IPS-18a (cell line): ENCODE results near the gene URM1.
"Not testable (repeated sequence)": the region's sequence is repeated elsewhere in the genome, so short reads cannot be mapped to it uniquely, and the experiment has no call there.

ENCODE experiments used
- H3K27ac ChIP-seq: one replicate; pipeline ENCODE4 v1.5.1; 2013; ENCODE audit warnings: low read length
- H3K27me3 ChIP-seq: one replicate; pipeline ENCODE4 v1.6.1; 2013; ENCODE audit warnings: mild to moderate bottlenecking, low read length; ENCODE audit not compliant: control insufficient read depth, insufficient read depth
- H3K36me3 ChIP-seq: one replicate; pipeline ENCODE4 v1.6.1; 2013; ENCODE audit warnings: low read depth, low read length; ENCODE audit not compliant: control insufficient read depth
- H3K4me1 ChIP-seq: one replicate; pipeline ENCODE4 v1.6.1; 2013; ENCODE audit warnings: low read depth, low read length; ENCODE audit not compliant: control insufficient read depth
- H3K4me3 ChIP-seq: one replicate; pipeline ENCODE4 v1.5.1; 2013; ENCODE audit warnings: low read length
- H3K9ac ChIP-seq: one replicate; pipeline ENCODE4 v1.6.1; 2013; ENCODE audit warnings: mild to moderate bottlenecking, low read length, moderate library complexity
- H3K9me3 ChIP-seq: one replicate; pipeline ENCODE4 v1.6.1; 2013; ENCODE audit warnings: low read depth, low read length; ENCODE audit not compliant: control insufficient read depth

URM1 gene

DNA sequence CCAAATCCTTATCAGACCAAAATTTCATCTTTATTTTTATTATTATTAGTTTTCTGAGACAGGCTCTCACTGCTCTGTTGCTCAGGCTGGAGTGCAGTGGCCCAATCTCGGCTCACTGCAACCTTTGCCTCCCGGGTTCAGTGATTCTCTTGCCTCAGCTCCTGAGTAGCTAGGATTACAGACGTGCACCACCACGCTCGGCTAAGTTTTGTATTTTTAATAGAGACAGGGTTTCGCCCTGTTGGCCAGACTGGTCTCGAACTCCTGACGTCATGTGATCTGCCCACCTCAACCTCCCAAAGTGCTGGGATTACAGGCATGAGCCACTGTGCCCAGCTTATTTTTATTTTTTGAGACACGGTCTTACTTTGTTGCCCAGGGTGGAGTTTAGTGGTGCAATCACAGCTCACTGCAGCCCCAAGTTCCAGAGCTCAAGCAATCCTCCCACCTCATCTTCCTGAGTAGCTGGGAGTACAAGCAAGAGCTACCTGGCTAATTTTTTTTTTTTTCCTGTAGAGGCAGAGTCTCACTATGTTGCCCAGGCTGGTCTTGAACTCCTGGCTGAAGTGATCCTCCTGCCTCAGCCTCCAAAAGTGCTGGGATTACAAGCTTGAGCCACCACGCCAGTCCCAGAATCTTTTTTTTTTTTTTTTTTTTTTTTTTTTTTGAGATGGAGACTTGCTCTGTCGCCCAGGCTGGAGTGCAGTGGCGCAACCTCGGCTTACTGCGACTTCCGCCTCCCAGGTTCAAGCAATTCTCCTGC, 32.1 kb upstream of the URM1 start:
- H3K4me3 ChIP-seq, H3K36me3 ChIP-seq, H3K4me1 ChIP-seq, H3K27ac ChIP-seq, H3K9ac ChIP-seq, H3K27me3 ChIP-seq, H3K9me3 ChIP-seq: not testable (repeated sequence)

DNA sequence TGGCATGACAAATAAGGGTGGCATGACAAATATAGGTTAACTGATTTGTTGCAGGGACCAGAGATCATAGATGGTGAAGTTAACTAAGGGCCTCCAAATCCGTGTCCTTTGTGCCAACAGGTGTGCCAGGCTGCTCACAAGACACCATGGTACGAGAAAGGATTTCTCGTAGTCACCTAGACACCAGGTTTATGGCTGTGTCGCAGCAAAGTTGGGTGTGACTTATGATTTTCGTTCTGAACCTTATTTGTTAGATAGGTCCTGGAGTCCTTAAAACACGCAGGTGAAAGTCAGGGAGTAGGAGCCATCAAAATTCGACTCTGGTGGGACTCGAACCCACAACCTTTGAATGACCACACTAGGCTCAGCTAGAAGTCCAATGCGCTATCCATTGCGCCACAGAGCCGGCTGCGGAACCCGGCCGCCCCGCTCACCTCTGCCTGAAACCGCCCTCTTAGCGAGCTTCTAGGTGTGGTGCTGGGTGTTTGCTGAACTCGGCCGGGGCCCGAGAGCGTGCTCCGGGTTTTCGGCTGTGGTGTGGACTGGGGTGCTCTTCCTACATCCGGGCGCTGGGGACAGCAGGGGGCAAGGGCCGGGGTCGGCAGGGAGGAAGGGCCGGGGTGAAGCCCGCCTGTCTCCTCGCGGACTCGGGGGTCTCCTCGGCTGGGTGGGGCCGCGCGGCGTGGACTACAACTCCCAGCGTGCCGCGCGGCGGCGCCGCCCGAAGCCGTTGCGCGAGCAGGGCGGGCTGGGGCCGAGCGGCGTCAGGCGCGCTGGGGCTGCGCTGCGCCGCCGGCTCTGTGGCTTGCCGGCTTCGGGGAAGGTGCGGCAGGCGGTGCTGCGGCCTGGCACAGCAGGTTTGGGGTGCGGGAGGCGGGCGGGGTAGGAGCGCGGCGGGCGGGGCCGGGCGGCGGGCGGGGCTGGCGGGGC, 31.1 kb upstream of the URM1 start, which contains the start of gene SLC27A4:
Gene SLC27A4, plus strand, starts transcription at position 767 of the 930 bp plus-strand sequence. CDS start 2,606 bp downstream, outside the sequence.
- Histone ChIP-seq H3K27ac (no peak within 1 kb of the TSS), H3K27me3 (no peaks in the 10 kb centered on the region), H3K9ac (peak within 1 kb of the TSS; percentile 29), H3K9me3 (no peaks in the 10 kb centered on the region), H3K4me3 (peak within 1 kb of the TSS; percentile 72), H3K4me1 (no peaks in the 10 kb centered on the region), H3K36me3 (peaks cover 8% of the 10 kb centered on the region)

DNA sequence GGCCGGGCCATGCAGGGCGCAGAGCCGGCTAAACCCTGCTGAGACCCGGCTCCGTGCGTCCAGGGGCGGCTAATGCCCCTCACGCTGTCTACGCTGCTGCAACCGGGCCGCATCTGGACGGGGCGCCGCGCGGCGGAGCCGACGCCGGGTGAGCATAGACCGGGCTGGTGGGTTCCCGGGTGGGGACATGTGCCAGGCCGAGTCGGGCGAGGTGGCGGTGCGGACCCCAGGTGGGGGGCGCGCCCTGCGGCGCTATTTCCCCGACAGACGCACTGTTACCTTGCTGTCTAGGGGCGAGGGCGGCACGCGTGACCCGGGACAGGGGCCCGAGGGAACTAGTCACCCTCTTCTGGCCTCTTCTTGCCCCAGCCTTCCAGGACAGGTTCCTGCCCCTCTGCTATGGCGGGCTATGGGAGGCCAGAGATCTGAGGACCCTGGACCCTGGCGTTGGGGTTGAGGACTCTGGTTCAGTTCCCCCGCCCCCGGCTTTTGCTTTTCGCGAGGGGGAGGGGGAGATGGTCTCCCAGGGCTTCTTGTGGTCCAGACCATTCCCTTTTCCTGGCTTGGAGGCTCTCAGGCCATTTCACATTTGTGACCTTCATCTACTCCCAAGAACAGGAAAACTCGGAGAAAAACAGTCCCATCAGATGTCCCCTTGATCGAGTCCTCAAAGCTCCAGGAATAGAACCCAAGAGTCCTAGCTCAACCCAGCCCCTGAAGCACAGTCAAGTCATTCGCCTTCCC, 30.3 kb upstream of the URM1 start:
- Histone ChIP-seq H3K27me3 (no peaks in the 10 kb centered on the region), H3K4me1 (no peaks in the 10 kb centered on the region), H3K9ac (peak overlapping the region; percentile 23), H3K27ac (no peak overlapping the region), H3K4me3 (peak overlapping the region; percentile 69), H3K9me3 (no peaks in the 10 kb centered on the region), H3K36me3 (peaks cover 8% of the 10 kb centered on the region)

DNA sequence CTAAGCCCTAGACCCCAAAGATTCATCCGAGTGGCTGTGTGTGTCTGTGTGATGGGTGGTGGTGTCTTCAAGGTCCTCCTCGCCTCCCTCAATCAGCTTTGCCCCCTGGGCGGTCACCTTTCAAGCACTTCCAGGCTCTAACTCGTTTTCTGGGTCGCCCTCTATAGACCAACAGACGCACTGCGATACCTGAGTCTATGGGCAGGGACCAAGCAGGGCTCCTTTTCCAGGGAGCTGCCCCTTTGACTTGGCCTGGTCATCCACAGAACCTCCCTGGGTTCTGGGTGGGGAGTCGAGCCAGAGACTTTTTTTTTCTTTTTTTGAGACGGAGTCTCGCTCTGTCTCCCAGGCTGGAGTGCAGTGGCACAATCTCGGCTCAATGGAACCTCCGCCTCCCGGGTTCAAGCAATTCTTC, 29.7 kb upstream of the URM1 start:
- Histone ChIP-seq H3K9ac (no peak overlapping the region), H3K27ac (no peak overlapping the region), H3K9me3 (no peaks in the 10 kb centered on the region), H3K4me3 (peak overlapping the region; percentile 69), H3K27me3 (no peaks in the 10 kb centered on the region), H3K4me1 (no peaks in the 10 kb centered on the region), H3K36me3 (peaks cover 9% of the 10 kb centered on the region)

DNA sequence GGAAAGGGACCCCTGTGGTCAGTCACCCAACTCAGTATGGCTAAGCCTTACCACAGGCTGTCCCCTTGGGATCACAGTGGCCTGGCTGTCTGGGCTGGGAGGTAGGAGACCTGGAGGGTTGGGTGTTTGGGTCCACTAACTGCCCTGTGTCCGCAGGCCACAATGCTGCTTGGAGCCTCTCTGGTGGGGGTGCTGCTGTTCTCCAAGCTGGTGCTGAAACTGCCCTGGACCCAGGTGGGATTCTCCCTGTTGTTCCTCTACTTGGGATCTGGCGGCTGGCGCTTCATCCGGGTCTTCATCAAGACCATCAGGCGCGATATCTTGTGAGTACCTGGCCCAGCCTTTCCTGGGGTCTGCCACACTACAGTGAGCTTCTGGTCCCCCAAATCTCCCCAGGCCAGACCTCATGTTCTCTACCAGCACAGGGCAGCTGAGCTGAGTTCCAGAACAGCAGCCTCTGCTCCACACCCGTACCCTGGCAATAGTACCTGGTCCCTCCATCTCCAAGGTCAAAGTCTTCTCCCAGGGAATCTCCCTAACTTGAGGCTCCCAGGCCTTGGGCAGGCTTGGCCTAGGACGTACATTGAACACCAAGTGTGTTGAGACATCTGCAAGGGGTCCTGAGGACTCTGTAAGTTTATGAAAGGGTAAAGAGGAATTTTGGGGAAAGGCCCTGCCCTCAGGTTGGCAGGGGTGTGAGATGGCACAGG, 28.0 kb upstream of the URM1 start:
- no peaks in the 10 kb centered on the region for H3K4me1 ChIP-seq
- H3K9me3 ChIP-seq = no peaks in the 10 kb centered on the region
- no peak overlapping the region for H3K9ac ChIP-seq
- H3K27me3 ChIP-seq = no peaks in the 10 kb centered on the region
- H3K27ac ChIP-seq = no peak overlapping the region
- H3K36me3 ChIP-seq = peaks cover 13% of the 10 kb centered on the region
- no peak overlapping the region for H3K4me3 ChIP-seq

DNA sequence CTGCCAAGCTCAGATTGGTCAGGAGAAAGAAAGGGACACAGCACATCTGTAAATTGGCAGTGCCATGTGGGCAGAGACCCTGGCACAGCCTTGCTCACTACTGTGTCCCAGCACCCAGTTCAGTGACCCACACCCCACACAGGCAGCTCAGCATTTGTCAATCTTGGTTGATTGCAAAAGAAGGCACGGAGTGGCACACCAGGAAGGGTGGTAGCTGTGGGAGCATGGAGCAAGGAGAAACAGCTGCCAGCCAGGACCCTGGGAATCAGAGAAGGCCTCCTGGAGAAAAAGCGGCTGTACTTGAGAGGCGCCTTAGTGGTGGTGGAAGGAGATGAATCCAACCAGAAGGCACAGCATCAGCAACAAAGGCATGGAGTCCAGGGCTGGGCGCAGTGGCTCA, 27.3 kb upstream of the URM1 start:
- Histone ChIP-seq H3K27ac (no peak overlapping the region), H3K9ac (no peak overlapping the region), H3K27me3 (no peaks in the 10 kb centered on the region), H3K4me1 (no peaks in the 10 kb centered on the region), H3K36me3 (peaks cover 13% of the 10 kb centered on the region), H3K9me3 (no peaks in the 10 kb centered on the region), H3K4me3 (no peak overlapping the region)

DNA sequence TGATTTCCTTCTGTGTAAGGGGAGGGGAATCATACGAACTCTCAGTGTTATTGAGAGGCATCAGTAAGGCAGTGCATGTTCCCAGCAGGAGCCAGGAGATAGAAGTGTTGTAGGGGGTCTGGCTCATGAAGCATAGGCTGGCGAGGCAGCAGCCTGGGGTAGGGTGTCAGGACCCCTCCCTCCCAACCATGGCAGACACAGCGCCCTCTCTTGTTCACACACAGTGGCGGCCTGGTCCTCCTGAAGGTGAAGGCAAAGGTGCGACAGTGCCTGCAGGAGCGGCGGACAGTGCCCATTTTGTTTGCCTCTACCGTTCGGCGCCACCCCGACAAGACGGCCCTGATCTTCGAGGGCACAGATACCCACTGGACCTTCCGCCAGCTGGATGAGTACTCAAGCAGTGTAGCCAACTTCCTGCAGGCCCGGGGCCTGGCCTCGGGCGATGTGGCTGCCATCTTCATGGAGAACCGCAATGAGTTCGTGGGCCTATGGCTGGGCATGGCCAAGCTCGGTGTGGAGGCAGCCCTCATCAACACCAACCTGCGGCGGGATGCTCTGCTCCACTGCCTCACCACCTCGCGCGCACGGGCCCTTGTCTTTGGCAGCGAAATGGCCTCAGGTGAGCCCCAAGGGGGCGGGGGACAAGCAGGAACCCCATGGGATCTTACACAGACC, 26.1 kb upstream of the URM1 start:
- H3K36me3 ChIP-seq = peaks cover 13% of the 10 kb centered on the region
- H3K27me3 ChIP-seq = no peaks in the 10 kb centered on the region

DNA sequence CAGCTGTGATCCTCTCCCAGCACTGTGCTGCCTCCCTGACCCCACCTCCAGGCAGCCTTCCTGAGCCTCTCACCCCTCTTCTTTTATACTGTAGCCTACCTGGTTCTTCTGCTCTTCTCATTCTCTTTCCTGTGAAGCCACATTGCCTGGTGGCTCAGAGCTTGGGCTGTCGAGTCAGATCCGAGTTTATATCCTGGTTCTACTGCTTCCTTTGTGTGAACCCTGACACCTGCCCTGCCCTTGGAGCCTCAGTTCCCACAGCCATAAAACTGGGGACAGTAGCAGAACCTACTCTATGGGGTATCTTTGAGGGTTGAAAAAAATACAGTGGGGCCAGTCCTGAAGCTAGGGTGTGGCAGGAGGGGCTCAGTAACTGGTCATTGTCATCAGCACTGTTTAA, 22.0 kb upstream of the URM1 start:
- H3K36me3 ChIP-seq = peaks cover 6% of the 10 kb centered on the region
- no peak overlapping the region for H3K4me3 ChIP-seq
- no peaks in the 10 kb centered on the region for H3K9me3 ChIP-seq
- H3K9ac ChIP-seq = no peak overlapping the region
- H3K27ac ChIP-seq = no peak overlapping the region
- no peaks in the 10 kb centered on the region for H3K4me1 ChIP-seq
- H3K27me3 ChIP-seq = no peaks in the 10 kb centered on the region

More for the DNA sequence above, 26.1 kb upstream of the URM1 start:
- H3K9ac ChIP-seq = no peak overlapping the region
- no peaks in the 10 kb centered on the region for H3K9me3 ChIP-seq
- no peak overlapping the region for H3K27ac ChIP-seq
- no peaks in the 10 kb centered on the region for H3K4me1 ChIP-seq
- no peak overlapping the region for H3K4me3 ChIP-seq

DNA sequence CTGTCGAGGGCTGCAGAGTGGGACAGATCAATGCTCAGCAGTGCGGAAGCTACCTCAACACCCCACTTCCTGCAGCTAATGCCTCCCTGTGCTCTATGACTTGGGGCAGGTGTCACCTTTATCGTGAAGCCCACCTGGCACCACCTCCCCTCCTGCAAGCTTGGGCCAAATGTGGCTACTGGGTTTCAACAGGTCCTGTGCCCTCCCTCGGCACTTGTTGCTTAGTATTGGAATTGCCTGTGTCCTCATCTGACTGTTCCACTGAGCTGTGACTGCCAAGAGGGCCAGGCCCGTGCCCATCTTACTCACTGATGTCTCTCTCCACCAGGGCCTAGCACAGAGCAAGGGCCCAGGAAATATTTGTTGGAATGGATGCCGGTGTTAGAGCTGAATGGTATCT, 21.4 kb upstream of the URM1 start:
- H3K27me3 ChIP-seq = no peaks in the 10 kb centered on the region
- no peaks in the 10 kb centered on the region for H3K4me1 ChIP-seq
- no peaks in the 10 kb centered on the region for H3K9me3 ChIP-seq
- H3K9ac ChIP-seq = no peak overlapping the region
- peaks cover 6% of the 10 kb centered on the region for H3K36me3 ChIP-seq
- no peak overlapping the region for H3K27ac ChIP-seq
- no peak overlapping the region for H3K4me3 ChIP-seq

DNA sequence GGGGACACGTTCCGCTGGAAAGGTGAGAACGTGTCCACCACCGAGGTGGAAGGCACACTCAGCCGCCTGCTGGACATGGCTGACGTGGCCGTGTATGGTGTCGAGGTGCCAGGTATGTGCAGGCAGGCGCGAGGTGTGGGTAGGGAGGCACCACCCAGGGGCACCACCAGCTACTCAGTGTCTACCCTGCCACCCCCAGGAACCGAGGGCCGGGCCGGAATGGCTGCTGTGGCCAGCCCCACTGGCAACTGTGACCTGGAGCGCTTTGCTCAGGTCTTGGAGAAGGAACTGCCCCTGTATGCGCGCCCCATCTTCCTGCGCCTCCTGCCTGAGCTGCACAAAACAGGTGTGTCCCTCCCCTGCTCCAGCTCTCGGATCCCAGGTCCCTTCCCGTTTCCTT, 15.7 kb upstream of the URM1 start:
- Histone ChIP-seq H3K4me3 (no peak overlapping the region), H3K4me1 (no peaks in the 10 kb centered on the region), H3K9ac (no peak overlapping the region), H3K27me3 (no peaks in the 10 kb centered on the region), H3K36me3 (peaks cover 3% of the 10 kb centered on the region), H3K9me3 (no peaks in the 10 kb centered on the region), H3K27ac (no peak overlapping the region)
